Right renal pelvis (tissue), 4 donors: ENCODE data around the gene FAM228B. TPM values are rescaled to one million over a fixed set of nuclear protein-coding genes. Genes with fewer than 3 reads are reported as not detected.
A peak's percentile ranks its signal among the peaks of the same experiment; 100 is the strongest.
"Not testable (repeated sequence)": the region's sequence is repeated elsewhere in the genome, so short reads cannot be mapped to it uniquely, and the experiment has no call there.

ENCODE experiments used
- DNase-seq, 4 donors: peaks; one replicate each; pipeline ENCODE4 v3.0.0-alpha.2; 2013; ENCODE audit warnings: low read depth in 4 of 4, low spot score in 3 of 4, missing footprints in 1 of 4
- polyA plus RNA-seq, 4 donors: library from polyadenylated mRNA; unstranded; fragments of 120-200 nt; gene quantifications; one replicate each; pipeline ENCODE4 v1.2.1, GENCODE V29; 2013; ENCODE audit not compliant: insufficient read length in 4 of 4

Gene FAM228B
- 10 to 100 TPM; 21.6 to 33.0 (median 29.3) TPM for polyA plus RNA-seq

GRCh38 chr2:24123195-24123921 is at the start of gene FAM228B, which contains the start of gene PFN4:
Gene FAM228B, plus strand, starts transcription at chr2:24123469. Its CDS starts 893 bp downstream, at chr2:24124362.
Gene PFN4, minus strand, starts transcription at chr2:24123334. Its CDS starts 799 bp downstream, at chr2:24122535.
- DNase-seq, result peak; percentile 64 to 75 (median 73)

- DNase-seq, result no peak
Observed at GRCh38 chr2:24073816-24074215, 49.5 kb upstream of the FAM228B start.

- DNase-seq, result no peak
Observed at GRCh38 chr2:24075259-24075658, 48.0 kb upstream of the FAM228B start.

GRCh38 chr2:24075915-24076848 is 47.1 kb upstream of the FAM228B start, which contains the start of gene SF3B6:
Gene SF3B6, minus strand, starts transcription at chr2:24076326. Its CDS starts 97 bp downstream, at chr2:24076229.
- DNase-seq, result peak; percentile 97 to 98 (median 98)

GRCh38 chr2:24076849-24077534 is 46.3 kb upstream of the FAM228B start:
- DNase-seq, result peak in 1 of 4 donors; percentile 20

GRCh38 chr2:24077535-24077877 is 45.8 kb upstream of the FAM228B start:
- DNase-seq, result no peak

- no peak for DNase-seq
Observed at GRCh38 chr2:24077879-24078278, 45.4 kb upstream of the FAM228B start.

GRCh38 chr2:24080701-24081100 is 42.6 kb upstream of the FAM228B start:
- DNase-seq, result no peak

GRCh38 chr2:24082787-24083566 is 40.3 kb upstream of the FAM228B start:
- no peak for DNase-seq

GRCh38 chr2:24083567-24084385 is 39.5 kb upstream of the FAM228B start:
- DNase-seq, result peak; percentile 59 to 69 (median 61)

- DNase-seq, result peak; percentile 83 to 91 (median 86)
Observed at GRCh38 chr2:24084386-24085199, 38.7 kb upstream of the FAM228B start, which contains the start of gene TP53I3. Gene TP53I3, minus strand, starts transcription at chr2:24084834. Its CDS starts 508 bp downstream, at chr2:24084326.

GRCh38 chr2:24085200-24085489 is 38.1 kb upstream of the FAM228B start:
- no peak for DNase-seq

- no peak for DNase-seq
Observed at GRCh38 chr2:24086241-24086640, 37.0 kb upstream of the FAM228B start.

- no peak for DNase-seq
Observed at GRCh38 chr2:24087032-24087431, 36.2 kb upstream of the FAM228B start.

GRCh38 chr2:24088821-24089359 is 34.4 kb upstream of the FAM228B start:
- DNase-seq, result no peak

GRCh38 chr2:24093270-24093669 is 30.0 kb upstream of the FAM228B start:
- DNase-seq, result not testable (repeated sequence)

GRCh38 chr2:24095171-24095677 is 28.0 kb upstream of the FAM228B start:
- not testable (repeated sequence) for DNase-seq

GRCh38 chr2:24100732-24101131 is 22.5 kb upstream of the FAM228B start:
- not testable (repeated sequence) for DNase-seq
